ENCODE data around the gene SLC28A1.

- no peak for TF ChIP-seq CTCF (IDR thresholded peaks at IDR 0.05 in 2 of 3, conservative IDR thresholded peaks at IDR 0.05 in 1 of 3; ENCODE audit: borderline replicate concordance in 1 of 3, insufficient read depth in 1 of 3, low read depth in 2 of 3, low read length in 2 of 3)
- no peak for TF ChIP-seq POLR2AphosphoS5 (IDR thresholded peaks at IDR 0.05; ENCODE audit: low read depth, low read length)
- no peak for TF ChIP-seq ATF3 (IDR thresholded peaks at IDR 0.05)
- no peak for TF ChIP-seq ZNF274 (IDR thresholded peaks at IDR 0.05; ENCODE audit: low read depth, low read length)
- TF ChIP-seq EZH2 (IDR thresholded peaks at IDR 0.05), result no peak
Observed at GRCh38 chr15:84883916-84884781, at the start of gene SLC28A1.
